NK-92 (cell line): ENCODE measurements around the gene NLGN3.
A peak's percentile ranks its signal among the peaks of the same experiment; 100 is the strongest.

Experiments
- DNase-seq: peaks from one replicate; lab custom pipeline; 2025; ENCODE audit not compliant: unreplicated experiment; lab: John Stamatoyannopoulos, UW

The NLGN3 gene

GRCh38 chrX:71144651-71145050 is at the start of gene NLGN3:
TSS of gene NLGN3 (plus strand) at chrX:71144841. CDS start at chrX:71147750, 2,909 bp downstream.
- DNase-seq, result no peak

GRCh38 chrX:71095033-71095432 is 49.6 kb upstream of the NLGN3 start:
- DNase-seq, result no peak

GRCh38 chrX:71095555-71095980 is 49.1 kb upstream of the NLGN3 start, which contains the start of gene FOXO4:
TSS of gene FOXO4 (plus strand) at chrX:71095851. CDS start at chrX:71096529, 678 bp downstream.
- DNase-seq, result peak; percentile 11

GRCh38 chrX:71095981-71096759 is 48.5 kb upstream of the NLGN3 start:
- no peak for DNase-seq

- DNase-seq, result no peak
These were observed 47.9 kb upstream of the NLGN3 start for GRCh38 chrX:71096760-71097032.

GRCh38 chrX:71098302-71098701 is 46.3 kb upstream of the NLGN3 start:
- DNase-seq, result peak; percentile 6

- no peak for DNase-seq
These were observed 45.6 kb upstream of the NLGN3 start for GRCh38 chrX:71098951-71099506.

- DNase-seq, result no peak
These were observed 44.9 kb upstream of the NLGN3 start for GRCh38 chrX:71099736-71100135.

GRCh38 chrX:71100581-71101505 is 43.8 kb upstream of the NLGN3 start:
- DNase-seq, result no peak

- no peak for DNase-seq
These were observed 42.3 kb upstream of the NLGN3 start for GRCh38 chrX:71102292-71102691.

- DNase-seq, result no peak
These were observed 41.3 kb upstream of the NLGN3 start for GRCh38 chrX:71103110-71103983.

GRCh38 chrX:71105628-71106027 is 39.0 kb upstream of the NLGN3 start:
- no peak for DNase-seq

- DNase-seq, result no peak
These were observed 38.2 kb upstream of the NLGN3 start, which contains the start of gene CXorf65 for GRCh38 chrX:71106427-71106826. TSS of gene CXorf65 (minus strand) at chrX:71106740. CDS start at chrX:71106556, 184 bp downstream.

GRCh38 chrX:71107245-71107644 is 37.4 kb upstream of the NLGN3 start:
- DNase-seq, result no peak

GRCh38 chrX:71107762-71108360 is 36.8 kb upstream of the NLGN3 start:
- DNase-seq, result no peak

GRCh38 chrX:71109051-71109450 is 35.6 kb upstream of the NLGN3 start:
- no peak for DNase-seq

- peak; percentile 1 for DNase-seq
These were observed 33.3 kb upstream of the NLGN3 start, which contains the start of gene IL2RG for GRCh38 chrX:71111141-71111843. TSS of gene IL2RG (minus strand) at chrX:71111577. CDS start at chrX:71111539, 38 bp downstream.

GRCh38 chrX:71111921-71112431 is 32.7 kb upstream of the NLGN3 start:
- DNase-seq, result no peak

GRCh38 chrX:71117358-71117757 is 27.3 kb upstream of the NLGN3 start:
- DNase-seq, result no peak
